22Rv1 (cell line): ENCODE measurements around the gene SYPL2.

Source experiments
- CTCF ChIP-seq: fragments of 450-650 bp; IDR thresholded peaks from 2 replicates; pipeline ENCODE4 v1.5.1; 2017; ENCODE audit warnings: mild to moderate bottlenecking
- ZFX ChIP-seq: fragments of 450-650 bp; IDR thresholded peaks from 2 replicates; pipeline ENCODE4 v1.6.1; 2017; ENCODE audit warnings: antibody characterized with exemption, borderline replicate concordance

- TF ChIP-seq CTCF (no peak), ZFX (no peak)
These were observed 3.9 kb downstream of the SYPL2 start for GRCh38 chr1:109470245-109470644.
